ENCODE data around the gene NRN1.

DNA sequence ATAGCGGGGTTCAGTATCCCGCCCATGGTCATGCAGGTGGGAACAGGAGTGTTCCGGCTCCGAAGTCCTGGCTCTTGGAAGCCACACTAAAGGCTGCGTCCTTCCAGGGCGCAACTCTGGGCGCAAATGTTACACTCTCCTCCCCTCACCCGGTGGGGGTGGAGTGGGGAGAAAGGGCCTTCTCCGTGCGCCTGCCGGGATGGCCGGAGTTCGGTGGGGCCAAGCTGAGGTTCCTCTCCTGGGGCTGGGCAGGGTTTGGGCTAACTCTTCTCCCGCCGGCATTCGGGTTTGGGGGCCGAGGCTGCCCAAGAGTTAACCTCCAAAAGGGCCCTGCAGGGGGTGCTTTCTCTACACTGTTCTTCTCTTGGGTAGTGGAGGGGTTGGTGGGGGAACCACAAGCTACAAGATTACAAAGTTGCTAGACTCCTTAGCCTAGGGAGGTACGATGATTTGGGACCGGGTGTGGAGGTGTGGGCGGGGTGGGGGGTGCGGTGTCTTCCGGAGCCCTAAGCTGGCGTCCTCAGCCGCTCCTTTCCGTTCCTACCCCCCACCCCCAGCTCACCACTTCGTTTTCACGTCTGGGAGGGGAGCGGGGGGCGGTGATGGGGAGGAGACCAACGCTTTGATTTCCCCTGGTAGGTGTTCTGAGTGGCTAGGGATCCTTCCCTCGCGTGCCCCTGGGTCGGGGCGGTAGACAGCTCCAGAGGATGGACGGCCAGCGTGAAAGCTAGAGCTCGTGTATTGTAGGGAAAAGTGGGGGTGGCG, 12.3 kb downstream of the NRN1 start:
- TF ChIP-seq, protein P1, sequence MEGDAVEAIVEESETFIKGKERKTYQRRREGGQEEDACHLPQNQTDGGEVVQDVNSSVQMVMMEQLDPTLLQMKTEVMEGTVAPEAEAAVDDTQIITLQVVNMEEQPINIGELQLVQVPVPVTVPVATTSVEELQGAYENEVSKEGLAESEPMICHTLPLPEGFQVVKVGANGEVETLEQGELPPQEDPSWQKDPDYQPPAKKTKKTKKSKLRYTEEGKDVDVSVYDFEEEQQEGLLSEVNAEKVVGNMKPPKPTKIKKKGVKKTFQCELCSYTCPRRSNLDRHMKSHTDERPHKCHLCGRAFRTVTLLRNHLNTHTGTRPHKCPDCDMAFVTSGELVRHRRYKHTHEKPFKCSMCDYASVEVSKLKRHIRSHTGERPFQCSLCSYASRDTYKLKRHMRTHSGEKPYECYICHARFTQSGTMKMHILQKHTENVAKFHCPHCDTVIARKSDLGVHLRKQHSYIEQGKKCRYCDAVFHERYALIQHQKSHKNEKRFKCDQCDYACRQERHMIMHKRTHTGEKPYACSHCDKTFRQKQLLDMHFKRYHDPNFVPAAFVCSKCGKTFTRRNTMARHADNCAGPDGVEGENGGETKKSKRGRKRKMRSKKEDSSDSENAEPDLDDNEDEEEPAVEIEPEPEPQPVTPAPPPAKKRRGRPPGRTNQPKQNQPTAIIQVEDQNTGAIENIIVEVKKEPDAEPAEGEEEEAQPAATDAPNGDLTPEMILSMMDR (IDR thresholded peaks at IDR 0.05), result no peak
- TF ChIP-seq POLR2A (IDR thresholded peaks at IDR 0.05) (no peak), POLR2AphosphoS5 (IDR thresholded peaks at IDR 0.05) (no peak)

All from prostate gland (tissue), 2 donors.